Measurements from ENCODE around the gene SIKE1. TPM values are rescaled to one million over a fixed set of nuclear protein-coding genes. Genes with fewer than 3 reads are reported as not detected.
A peak's percentile ranks its signal among the peaks of the same experiment; 100 is the strongest.

SIKE1 gene
- total RNA-seq, 2 experiments from 2014 or later, result 69.8 to 75.3 TPM

- peak overlapping the region; percentile 28 for H3K27ac Mint-ChIP-seq
- ChIA-PET POLR2A (no interaction called here), CTCF (no interaction called here)
- no peaks in the 10 kb centered on the region for H3K27me3 ChIP-seq (ENCODE audit: control insufficient read depth in 1 of 2, insufficient read depth in 2 of 2, low read length in 2 of 2)
- H3K4me3 ChIP-seq (ENCODE audit: low read length), result no peak overlapping the region
- no peaks in the 10 kb centered on the region for H3K9me3 Mint-ChIP-seq
- H3K27ac ChIP-seq (ENCODE audit: low read depth in 1 of 2, low read length in 2 of 2), result no peak overlapping the region
- ATAC-seq (ENCODE audit: poor library complexity), result no peak
- H3K27me3 Mint-ChIP-seq, result no peaks in the 10 kb centered on the region
- no peak overlapping the region for H3K4me3 Mint-ChIP-seq
- no peaks in the 10 kb centered on the region for H3K4me1 ChIP-seq (ENCODE audit: insufficient read depth, low read length)
- H3K4me1 Mint-ChIP-seq (ENCODE audit: low read depth), result no peaks in the 10 kb centered on the region
- no peak for TF ChIP-seq CTCF (IDR thresholded peaks at IDR 0.05)
- intact Hi-C loops (cut with DNase I, micrococcal nuclease), result no loop called here
- H3K36me3 ChIP-seq (ENCODE audit: insufficient read depth, low read length), result peaks cover 100% of the 10 kb centered on the region
- no peaks in the 10 kb centered on the region for H3K9me3 ChIP-seq (ENCODE audit: control insufficient read depth in 1 of 2, insufficient read depth in 1 of 2, low read length in 2 of 2)
- DNase-seq, result no peak
- peaks cover 99% of the 10 kb centered on the region for H3K36me3 Mint-ChIP-seq (ENCODE audit: low read depth)
Measured at GRCh38 chr1:114723915-114724314, 56.6 kb downstream of the SIKE1 start.

GRCh38 chr1:114723457-114723856 is 57.0 kb downstream of the SIKE1 start:
- TF ChIP-seq CTCF (IDR thresholded peaks at IDR 0.05), result no peak
- H3K4me3 ChIP-seq (ENCODE audit: low read length), result no peak overlapping the region
- ChIA-PET CTCF (no interaction called here), POLR2A (no interaction called here)
- no peaks in the 10 kb centered on the region for H3K4me1 ChIP-seq (ENCODE audit: insufficient read depth, low read length)
- Mint-ChIP-seq H3K9me3 (no peaks in the 10 kb centered on the region), H3K4me3 (no peak overlapping the region), H3K27me3 (no peaks in the 10 kb centered on the region), H3K27ac (peak overlapping the region; percentile 28), H3K4me1 (ENCODE audit: low read depth) (no peaks in the 10 kb centered on the region), H3K36me3 (ENCODE audit: low read depth) (peaks cover 99% of the 10 kb centered on the region)
- no peaks in the 10 kb centered on the region for H3K9me3 ChIP-seq (ENCODE audit: control insufficient read depth in 1 of 2, insufficient read depth in 1 of 2, low read length in 2 of 2)
- ATAC-seq (ENCODE audit: poor library complexity) (no peak), DNase-seq (no peak)
- intact Hi-C loops (cut with DNase I, micrococcal nuclease), result no loop called here
- H3K27ac ChIP-seq (ENCODE audit: low read depth in 1 of 2, low read length in 2 of 2), result no peak overlapping the region
- H3K36me3 ChIP-seq (ENCODE audit: insufficient read depth, low read length), result peaks cover 100% of the 10 kb centered on the region
- no peaks in the 10 kb centered on the region for H3K27me3 ChIP-seq (ENCODE audit: control insufficient read depth in 1 of 2, insufficient read depth in 2 of 2, low read length in 2 of 2)

- no peak for TF ChIP-seq CTCF (IDR thresholded peaks at IDR 0.05)
- POLR2A ChIA-PET, result interaction anchor here (1.2 kb wide), 1 partner anchor 37 kb away, joined by 3 read pairs; the partner anchor contains the start of gene CSDE1
- no peaks in the 10 kb centered on the region for H3K27me3 Mint-ChIP-seq
- no peak for DNase-seq
- H3K4me1 ChIP-seq (ENCODE audit: insufficient read depth, low read length), result peaks cover 11% of the 10 kb centered on the region
- intact Hi-C loops (cut with DNase I, micrococcal nuclease), result no loop called here
- CTCF ChIA-PET, result interaction anchor here (1.4 kb wide), 1 partner anchor 139 kb away, joined by 4 read pairs; the partner anchor contains the start of gene BCAS2
- H3K27ac Mint-ChIP-seq, result peak overlapping the region; percentile 45
- H3K4me3 ChIP-seq (ENCODE audit: low read length), result no peak overlapping the region
- H3K4me3 Mint-ChIP-seq, result no peak overlapping the region
- H3K27me3 ChIP-seq (ENCODE audit: control insufficient read depth in 1 of 2, insufficient read depth in 2 of 2, low read length in 2 of 2), result no peaks in the 10 kb centered on the region
- H3K4me1 Mint-ChIP-seq (ENCODE audit: low read depth), result peaks cover 16% of the 10 kb centered on the region
- H3K27ac ChIP-seq (ENCODE audit: low read depth in 1 of 2, low read length in 2 of 2), result no peak overlapping the region
- peaks cover 98% of the 10 kb centered on the region for H3K36me3 Mint-ChIP-seq (ENCODE audit: low read depth)
- H3K9me3 ChIP-seq (ENCODE audit: control insufficient read depth in 1 of 2, insufficient read depth in 1 of 2, low read length in 2 of 2), result no peaks in the 10 kb centered on the region
- H3K9me3 Mint-ChIP-seq, result no peaks in the 10 kb centered on the region
- peaks cover 81% of the 10 kb centered on the region for H3K36me3 ChIP-seq (ENCODE audit: insufficient read depth, low read length)
- no peak for ATAC-seq (ENCODE audit: poor library complexity)
Measured at GRCh38 chr1:114720492-114720891, 60.0 kb downstream of the SIKE1 start.

Other genes with a start within 250 kb of the SIKE1 start
- 100 to 1,000 TPM; 109 to 111 TPM for gene BCAS2, start 199.1 kb downstream of the SIKE1 start, total RNA-seq
- 1 to 10 TPM; 1.6 to 2.0 TPM for gene DENND2C, start 110.6 kb downstream of the SIKE1 start, total RNA-seq
- gene AMPD1, start 85.1 kb downstream of the SIKE1 start, total RNA-seq, result not detected
- gene NRAS, start 63.9 kb downstream of the SIKE1 start, total RNA-seq, result 10 to 100 TPM; 28.9 to 30.4 TPM
- gene CSDE1, start 22.7 kb downstream of the SIKE1 start, total RNA-seq, result 100 to 1,000 TPM; 725 to 731 TPM
- gene SYCP1, start 74.2 kb upstream of the SIKE1 start, total RNA-seq, result not detected
- not detected for gene TSHB, start 249.1 kb upstream of the SIKE1 start, total RNA-seq